ENCODE measurements around the gene ODAM.
"Not testable (repeated sequence)": the region's sequence is repeated elsewhere in the genome, so short reads cannot be mapped to it uniquely, and the experiment has no call there.

ODAM gene

GRCh38 chr4:70197842-70198241 lies 2.3 kb downstream of the ODAM start:
- Histone ChIP-seq H3K27ac (no peak overlapping the region), H3K79me2 (ENCODE audit: insufficient read depth, low read depth) (no peaks in the 10 kb centered on the region), H3K27me3 (ENCODE audit: insufficient read depth, low read depth) (no peaks in the 10 kb centered on the region), H3K4me3 (IDR thresholded peaks at IDR 0.05; ENCODE audit: insufficient read depth, low read depth, low read length) (no peak overlapping the region), H3K36me3 (ENCODE audit: insufficient read depth) (no peaks in the 10 kb centered on the region), H3K4me1 (ENCODE audit: low read depth, poor library complexity, severe bottlenecking) (no peaks in the 10 kb centered on the region), H3K9ac (no peak overlapping the region), H3K4me2 (no peak overlapping the region), H4K20me1 (ENCODE audit: insufficient read depth) (no peaks in the 10 kb centered on the region), H2AFZ (ENCODE audit: low read depth) (no peak overlapping the region)
- no peak for TF ChIP-seq CTCF (conservative IDR thresholded peaks at IDR 0.05; ENCODE audit: low read depth, low read length)

DNA sequence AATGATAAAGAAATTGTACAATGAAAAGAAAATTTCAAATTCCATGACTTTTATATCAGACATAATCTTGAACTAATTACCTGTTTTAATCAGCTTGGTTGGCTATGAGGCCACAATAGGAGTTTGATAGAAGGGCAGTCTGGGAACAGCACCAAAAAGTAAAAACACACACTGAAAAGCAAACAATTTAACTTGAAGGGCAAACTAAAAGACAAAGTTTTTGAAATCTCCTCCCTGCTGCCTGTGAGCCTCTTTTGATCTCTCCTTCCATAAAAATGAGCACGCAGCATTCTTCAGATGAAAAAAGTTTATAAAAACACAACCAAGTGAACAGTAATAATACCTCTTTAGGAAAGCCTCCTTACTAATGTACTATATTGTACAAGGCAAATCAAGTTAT lies 8.1 kb downstream of the ODAM start:
- Histone ChIP-seq H3K9ac (no peak overlapping the region), H3K27ac (no peak overlapping the region), H3K4me2 (no peak overlapping the region), H2AFZ (ENCODE audit: low read depth) (no peak overlapping the region), H3K4me1 (ENCODE audit: low read depth, poor library complexity, severe bottlenecking) (no peaks in the 10 kb centered on the region), H4K20me1 (ENCODE audit: insufficient read depth) (no peaks in the 10 kb centered on the region), H3K4me3 (IDR thresholded peaks at IDR 0.05; ENCODE audit: insufficient read depth, low read depth, low read length) (no peak overlapping the region), H3K36me3 (ENCODE audit: insufficient read depth) (no peaks in the 10 kb centered on the region), H3K79me2 (ENCODE audit: insufficient read depth, low read depth) (no peaks in the 10 kb centered on the region), H3K27me3 (ENCODE audit: insufficient read depth, low read depth) (no peaks in the 10 kb centered on the region)
- no peak for TF ChIP-seq CTCF (conservative IDR thresholded peaks at IDR 0.05; ENCODE audit: low read depth, low read length)

DNA sequence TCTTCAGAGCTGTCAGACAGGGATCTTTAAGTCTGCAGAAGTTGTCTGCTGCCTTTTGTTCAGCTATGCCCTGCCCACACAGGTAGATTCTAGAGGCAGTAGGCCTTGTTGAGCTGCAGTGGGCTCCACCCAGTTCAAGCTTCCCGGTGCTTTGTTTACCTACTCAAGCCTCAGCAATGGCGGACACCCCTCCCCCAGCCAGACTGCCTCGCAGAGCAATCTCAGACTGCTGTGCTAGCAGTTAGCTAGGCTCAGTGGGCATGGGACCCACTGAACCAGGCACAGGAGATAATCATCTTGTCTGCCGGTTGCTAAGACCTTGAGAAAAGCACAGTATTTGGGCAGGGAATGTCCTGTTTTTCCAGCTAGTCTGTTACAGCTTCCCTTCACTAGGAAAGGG lies 17.2 kb downstream of the ODAM start:
- H2AFZ ChIP-seq (ENCODE audit: low read depth); H3K4me1 ChIP-seq (ENCODE audit: low read depth, poor library complexity, severe bottlenecking); H3K9ac ChIP-seq: not testable (repeated sequence)

DNA sequence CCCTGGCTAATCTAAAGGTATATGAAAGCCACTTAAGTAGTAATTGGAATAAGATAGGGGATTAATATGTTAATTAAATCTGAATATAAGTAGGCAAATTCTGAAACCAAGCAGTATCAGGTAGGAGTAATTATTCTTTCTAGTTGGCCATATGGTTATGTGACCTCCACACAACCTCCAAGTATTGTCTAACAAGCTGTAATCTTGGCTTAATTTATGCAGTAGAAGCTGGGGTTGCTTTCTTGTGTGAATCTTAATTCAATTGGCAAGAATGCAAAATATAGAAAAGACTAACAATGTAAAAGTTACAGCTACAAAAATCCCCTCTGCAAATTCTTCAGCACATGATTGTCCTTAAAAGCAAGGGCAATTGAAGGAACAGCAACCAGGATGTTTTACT lies 20.6 kb downstream of the ODAM start:
- H3K79me2 ChIP-seq (ENCODE audit: insufficient read depth, low read depth); H4K20me1 ChIP-seq (ENCODE audit: insufficient read depth); H3K27ac ChIP-seq; H3K27me3 ChIP-seq (ENCODE audit: insufficient read depth, low read depth); H3K4me3 ChIP-seq (IDR thresholded peaks at IDR 0.05; ENCODE audit: insufficient read depth, low read depth, low read length); H3K4me1 ChIP-seq (ENCODE audit: low read depth, poor library complexity, severe bottlenecking); H3K36me3 ChIP-seq (ENCODE audit: insufficient read depth); H3K9ac ChIP-seq; H2AFZ ChIP-seq (ENCODE audit: low read depth); H3K4me2 ChIP-seq: not testable (repeated sequence)

More for the DNA sequence above, 17.2 kb downstream of the ODAM start:
- not testable (repeated sequence) for H3K27me3 ChIP-seq (ENCODE audit: insufficient read depth, low read depth); H3K4me2 ChIP-seq; H3K4me3 ChIP-seq (IDR thresholded peaks at IDR 0.05; ENCODE audit: insufficient read depth, low read depth, low read length); H4K20me1 ChIP-seq (ENCODE audit: insufficient read depth); H3K27ac ChIP-seq; H3K79me2 ChIP-seq (ENCODE audit: insufficient read depth, low read depth); H3K36me3 ChIP-seq (ENCODE audit: insufficient read depth)

GRCh38 chr4:70216550-70216949 lies 21.0 kb downstream of the ODAM start:
- not testable (repeated sequence) for H3K4me2 ChIP-seq, H3K9ac ChIP-seq

DNA sequence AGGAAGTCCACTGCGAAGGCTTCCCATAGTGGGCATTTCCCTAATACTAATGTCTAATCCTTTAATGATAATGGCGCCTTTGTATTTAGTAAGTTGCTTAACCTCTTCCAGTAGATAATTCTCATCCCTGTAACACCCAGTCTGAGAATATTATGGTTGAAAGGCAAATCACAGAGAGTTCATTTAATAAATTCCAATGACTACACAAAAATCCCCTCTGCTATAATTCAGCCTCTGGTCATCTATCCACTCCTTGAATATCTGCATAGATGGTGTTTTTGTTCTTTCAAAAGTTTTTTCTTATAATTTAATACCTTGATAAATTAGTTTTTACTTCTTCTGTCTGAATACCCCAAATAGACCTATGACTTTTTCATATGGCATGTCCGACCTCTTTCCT lies 25.9 kb downstream of the ODAM start:
- not testable (repeated sequence) for H3K27me3 ChIP-seq (ENCODE audit: insufficient read depth, low read depth); H3K9ac ChIP-seq; H3K4me3 ChIP-seq (IDR thresholded peaks at IDR 0.05; ENCODE audit: insufficient read depth, low read depth, low read length); H3K79me2 ChIP-seq (ENCODE audit: insufficient read depth, low read depth); H3K27ac ChIP-seq; H3K4me1 ChIP-seq (ENCODE audit: low read depth, poor library complexity, severe bottlenecking); H2AFZ ChIP-seq (ENCODE audit: low read depth); H3K4me2 ChIP-seq; H3K36me3 ChIP-seq (ENCODE audit: insufficient read depth); H4K20me1 ChIP-seq (ENCODE audit: insufficient read depth)

More at GRCh38 chr4:70216550-70216949, 21.0 kb downstream of the ODAM start:
- H3K4me3 ChIP-seq (IDR thresholded peaks at IDR 0.05; ENCODE audit: insufficient read depth, low read depth, low read length); H3K4me1 ChIP-seq (ENCODE audit: low read depth, poor library complexity, severe bottlenecking); H4K20me1 ChIP-seq (ENCODE audit: insufficient read depth); H3K27ac ChIP-seq; H3K27me3 ChIP-seq (ENCODE audit: insufficient read depth, low read depth); H2AFZ ChIP-seq (ENCODE audit: low read depth); H3K36me3 ChIP-seq (ENCODE audit: insufficient read depth); H3K79me2 ChIP-seq (ENCODE audit: insufficient read depth, low read depth): not testable (repeated sequence)

DNA sequence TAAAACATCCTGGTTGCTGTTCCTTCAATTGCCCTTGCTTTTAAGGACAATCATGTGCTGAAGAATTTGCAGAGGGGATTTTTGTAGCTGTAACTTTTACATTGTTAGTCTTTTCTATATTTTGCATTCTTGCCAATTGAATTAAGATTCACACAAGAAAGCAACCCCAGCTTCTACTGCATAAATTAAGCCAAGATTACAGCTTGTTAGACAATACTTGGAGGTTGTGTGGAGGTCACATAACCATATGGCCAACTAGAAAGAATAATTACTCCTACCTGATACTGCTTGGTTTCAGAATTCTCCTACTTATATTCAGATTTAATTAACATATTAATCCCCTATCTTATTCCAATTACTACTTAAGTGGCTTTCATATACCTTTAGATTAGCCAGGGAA lies 26.3 kb downstream of the ODAM start:
- H3K4me1 ChIP-seq (ENCODE audit: low read depth, poor library complexity, severe bottlenecking); H3K79me2 ChIP-seq (ENCODE audit: insufficient read depth, low read depth); H3K4me2 ChIP-seq; H3K27ac ChIP-seq; H3K36me3 ChIP-seq (ENCODE audit: insufficient read depth); H3K9ac ChIP-seq; H3K4me3 ChIP-seq (IDR thresholded peaks at IDR 0.05; ENCODE audit: insufficient read depth, low read depth, low read length); H4K20me1 ChIP-seq (ENCODE audit: insufficient read depth); H3K27me3 ChIP-seq (ENCODE audit: insufficient read depth, low read depth); H2AFZ ChIP-seq (ENCODE audit: low read depth): not testable (repeated sequence)
